Measurements from ENCODE around the gene CITED2. TPM values are rescaled to one million over a fixed set of nuclear protein-coding genes. Genes with fewer than 3 reads are reported as not detected.

Gene CITED2
- total and polyA plus RNA-seq, 2 experiments from 2014 or later, result 78.5 to 292 TPM

- Histone ChIP-seq H3K9me2 (replicated peaks; ENCODE audit: insufficient read depth) (no peaks in the 10 kb centered on the region), H3K79me2 (peaks cover 4% of the 10 kb centered on the region), H4K20me1 (ENCODE audit: insufficient read depth, poor library complexity, severe bottlenecking) (peaks cover 3% of the 10 kb centered on the region), H3K27me3 (no peaks in the 10 kb centered on the region), H3K27ac (peak overlapping the region; percentile 37), H3K4me2 (no peak overlapping the region), H3K9me3 (ENCODE audit: low read depth) (no peaks in the 10 kb centered on the region), H3K4me1 (ENCODE audit: insufficient read depth) (peaks cover 11% of the 10 kb centered on the region), H3K36me3 (replicated peaks; ENCODE audit: insufficient read depth, low read depth) (no peaks in the 10 kb centered on the region), H3K4me3 (no peak overlapping the region), H2AFZ (no peak overlapping the region)
- TF ChIP-seq CTCF (IDR thresholded peaks at IDR 0.05; ENCODE audit: poor library complexity), result no peak
- no peak for TF ChIP-seq EZH2phosphoT487 (IDR thresholded peaks at IDR 0.05; ENCODE audit: low read depth, severe bottlenecking, unreplicated experiment)
- no peak for TF ChIP-seq EZH2 (IDR thresholded peaks at IDR 0.05; ENCODE audit: borderline replicate concordance)
- peak; percentile 62 for DNase-seq (ENCODE audit: low spot score)
- whole genome bisulfite sequencing (ENCODE audit: low lambda C conversion rate, missing lambda C conversion rate), result 82% methylated on average over 1 of the region's 1 CpG
These were observed 4.5 kb upstream of the CITED2 start for GRCh38 chr6:139378882-139379341.

- Histone ChIP-seq H3K27ac (peak overlapping the region; percentile 22), H3K79me2 (peaks cover 11% of the 10 kb centered on the region), H2AFZ (no peak overlapping the region), H4K20me1 (ENCODE audit: insufficient read depth, poor library complexity, severe bottlenecking) (peaks cover 10% of the 10 kb centered on the region), H3K27me3 (no peaks in the 10 kb centered on the region), H3K9me3 (ENCODE audit: low read depth) (no peaks in the 10 kb centered on the region), H3K4me3 (no peak overlapping the region), H3K4me2 (no peak overlapping the region), H3K4me1 (ENCODE audit: insufficient read depth) (peaks cover 11% of the 10 kb centered on the region), H3K9me2 (replicated peaks; ENCODE audit: insufficient read depth) (no peaks in the 10 kb centered on the region), H3K36me3 (replicated peaks; ENCODE audit: insufficient read depth, low read depth) (no peaks in the 10 kb centered on the region)
- no peak for DNase-seq (ENCODE audit: low spot score)
- TF ChIP-seq EZH2 (IDR thresholded peaks at IDR 0.05; ENCODE audit: borderline replicate concordance) (no peak), CTCF (IDR thresholded peaks at IDR 0.05; ENCODE audit: poor library complexity) (no peak), EZH2phosphoT487 (IDR thresholded peaks at IDR 0.05; ENCODE audit: low read depth, severe bottlenecking, unreplicated experiment) (no peak)
These were observed 3.8 kb upstream of the CITED2 start for GRCh38 chr6:139378226-139378625.

DNA sequence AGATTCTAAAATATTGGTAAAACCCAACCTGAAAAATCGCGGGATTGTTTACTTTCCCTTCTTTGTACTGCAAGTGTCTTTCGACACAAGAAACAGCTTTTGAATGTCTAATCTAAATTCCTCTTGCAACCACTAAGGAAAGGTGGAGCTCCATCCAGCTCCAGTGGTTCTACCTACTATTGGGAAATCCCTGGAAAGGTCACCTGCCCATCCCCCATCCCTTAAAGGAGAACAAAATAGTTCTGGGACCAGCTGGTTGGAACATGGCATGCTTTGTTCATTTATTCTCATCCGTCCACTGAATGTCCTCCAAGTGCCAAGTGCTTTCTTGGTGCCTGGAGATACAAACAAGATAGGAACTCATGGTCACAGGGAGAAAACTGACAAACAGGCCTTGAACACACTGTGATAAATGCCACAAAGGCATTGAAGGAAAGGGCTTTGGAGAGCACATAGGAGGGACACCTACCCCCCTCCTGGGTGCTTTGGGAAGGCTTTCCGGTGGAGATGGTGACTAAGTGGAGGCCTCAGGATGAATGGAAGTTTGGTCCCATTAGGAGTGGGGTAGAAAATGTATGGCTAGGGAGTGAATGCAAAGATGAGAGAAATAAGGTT, 2.3 kb upstream of the CITED2 start:
- Histone ChIP-seq H3K27ac (peak overlapping the region; percentile 95), H2AFZ (no peak overlapping the region), H3K9me3 (ENCODE audit: low read depth) (no peaks in the 10 kb centered on the region), H3K36me3 (replicated peaks; ENCODE audit: insufficient read depth, low read depth) (no peaks in the 10 kb centered on the region), H4K20me1 (ENCODE audit: insufficient read depth, poor library complexity, severe bottlenecking) (peaks cover 25% of the 10 kb centered on the region), H3K27me3 (no peaks in the 10 kb centered on the region), H3K4me3 (peak overlapping the region; percentile 41), H3K4me1 (ENCODE audit: insufficient read depth) (peaks cover 11% of the 10 kb centered on the region), H3K4me2 (peak overlapping the region; percentile 80), H3K9me2 (replicated peaks; ENCODE audit: insufficient read depth) (no peaks in the 10 kb centered on the region), H3K79me2 (peaks cover 26% of the 10 kb centered on the region)
- TF ChIP-seq EZH2phosphoT487 (IDR thresholded peaks at IDR 0.05; ENCODE audit: low read depth, severe bottlenecking, unreplicated experiment) (no peak), CTCF (IDR thresholded peaks at IDR 0.05; ENCODE audit: poor library complexity) (no peak), EZH2 (IDR thresholded peaks at IDR 0.05; ENCODE audit: borderline replicate concordance) (no peak)
- DNase-seq (ENCODE audit: low spot score), result peak; percentile 70
- 47% methylated on average over 5 of the region's 5 CpGs for WGBS (ENCODE audit: low lambda C conversion rate, missing lambda C conversion rate)

Data from hepatocyte (in vitro differentiated cells).